Ovary (tissue), 9 donors: ENCODE data around the gene CHRNE. TPM values are rescaled to one million over a fixed set of nuclear protein-coding genes. Genes with fewer than 3 reads are reported as not detected.
A peak's percentile ranks its signal among the peaks of the same experiment; 100 is the strongest.

Source experiments
- DNase-seq, 5 donors: peaks; one replicate each; pipeline ENCODE4 v3.0.0-alpha.2; 2019 to 2020
- H3K27ac ChIP-seq, 2 donors: fragments of 200-600 bp; one replicate each; pipeline versions ENCODE4 v1.5.1 to v1.8.0; 2019 to 2022
- H3K27me3 ChIP-seq: fragments of 200-600 bp; one replicate; pipeline ENCODE4 v1.8.0; 2022
- H3K36me3 ChIP-seq: fragments of 200-600 bp; sonication (generic); one replicate; pipeline ENCODE4 v1.5.1; 2019
- H3K4me1 ChIP-seq: one replicate; pipeline ENCODE4 v1.8.1; 2013; ENCODE audit warnings: mild to moderate bottlenecking, moderate library complexity; ENCODE audit not compliant: insufficient read depth
- H3K4me3 ChIP-seq: fragments of 200-600 bp; sonication (generic); one replicate; pipeline ENCODE4 v1.5.1; 2017
- H3K9me3 ChIP-seq, 2 donors: fragments of 200-600 bp in 1 of 2; sonication (generic) in 1 of 2; one replicate each; pipeline versions ENCODE4 v1.5.1 to v1.8.1; 2013 to 2019; ENCODE audit warnings: mild to moderate bottlenecking in 1 of 2, moderate library complexity in 1 of 2
- CTCF ChIP-seq, 3 donors: fragments of 450-650 bp in 2 of 3; fragments of 200-600 bp in 1 of 3; IDR thresholded peaks; one replicate each; pipeline versions ENCODE4 v1.5.1 to v1.8.0; 2016 to 2022; ENCODE audit warnings: antibody characterized with exemption in 3 of 3, mild to moderate bottlenecking in 1 of 3
- EP300 ChIP-seq: sonication (generic); formaldehyde crosslinking; IDR thresholded peaks from one replicate; pipeline ENCODE4 v1.6.1; 2017; ENCODE audit warnings: antibody characterized with exemption
- POLR2A ChIP-seq: fragments of 450-650 bp; IDR thresholded peaks from one replicate; pipeline ENCODE4 v1.6.1; 2017; ENCODE audit warnings: antibody characterized with exemption, mild to moderate bottlenecking, moderate library complexity
- WGBS, 3 donors: extraction: QIAGEN DNeasy Blood & Tissue Kit in 1 of 3; methylation state at CpG; one replicate each; pipeline versions ENCODE4 v1.1.5 to v1.1.7; 2013 to 2017; 5-methylcytosine and 5-hydroxymethylcytosine counted together
- intact Hi-C, 4 donors: fragments of 100-400 bp; cut with DNase I; formaldehyde crosslinking; loops; one replicate each; pipeline versions ENCODE4 v1.11.0 to v1.15.1; 2022 to 2023
- polyA plus RNA-seq, 2 donors: library from polyadenylated mRNA; stranded (reverse); fragments of 200-250 nt in 1 of 2; fragments of 350-450 nt in 1 of 2; fragmentation: Illumina TruSeq in 1 of 2; extraction: RNeasy Lipid Tissue Mini Kit (QIAGEN cat#74804) in 1 of 2; gene quantifications; one replicate each; pipeline ENCODE4 v1.2.3, GENCODE V29; 2013 to 2014
- total RNA-seq, 7 donors: library from RNA; depleted of rRNA in 2 of 7; stranded (reverse); fragments of >200 nt in 2 of 7; fragmentation: NEBNext Ultra II Directional in 3 of 7; extraction: Animal tissue kit (Norgen Biotek cat#: 25700) in 3 of 7; gene quantifications; one replicate each; pipeline versions ENCODE4 v1.1.0 to v1.2.4, GENCODE V29; 2016 to 2023
- donor health status: DM: no; HTN: no; CAD: no; lungs with moderate emphysema.
- donor health status: DM: no; HTN: no; CAD: no.
- donor health status: Bipolar disorder and iron deficiency.
- donor health status: DM: yes; HTN: yes; CAD: no.
- donor health status: DM: no; HTN: no; CAD: no.
- donor health status: DM: yes; HTN: yes; CAD: no.

The CHRNE gene
- total and polyA plus RNA-seq, 9 donors: 0.34 to 1.4 (median 1.0) TPM

- WGBS, 3 donors: 85 to 89% (median 86%) methylated on average over 18 of the region's 18 CpGs
- intact Hi-C loops: loop anchor here in 2 of 4 donors (5.0 kb wide), 2 partner anchors 45 to 100 kb away; partner anchors contain the start of genes GLTPD2 (in 1 of the 2) and VMO1 (in 1 of the 2)
- Histone ChIP-seq H3K27me3 (no peaks in the 10 kb centered on the region), H3K27ac (no peak overlapping the region), H3K4me3 (no peak overlapping the region), H3K4me1 (no peaks in the 10 kb centered on the region), H3K36me3 (no peaks in the 10 kb centered on the region), H3K9me3 (no peaks in the 10 kb centered on the region)
- no peak for DNase-seq
- TF ChIP-seq POLR2A (no peak), CTCF (IDR thresholded peaks at IDR 0.05) (no peak), EP300 (no peak)
Observed at GRCh38 chr17:4887581-4887980, 15.3 kb downstream of the CHRNE start.

- Histone ChIP-seq H3K4me3 (no peak overlapping the region), H3K27ac (no peak overlapping the region), H3K27me3 (no peaks in the 10 kb centered on the region), H3K4me1 (peaks cover 1% of the 10 kb centered on the region), H3K36me3 (no peaks in the 10 kb centered on the region), H3K9me3 (no peaks in the 10 kb centered on the region)
- 90 to 96% (median 92%) methylated on average over 12 of the region's 12 CpGs for WGBS, 3 donors
- DNase-seq: no peak
- intact Hi-C loops: loop anchor here in 2 of 4 donors (5.0 kb wide), 2 partner anchors 45 to 100 kb away; partner anchors contain the start of genes GLTPD2 (in 1 of the 2) and VMO1 (in 1 of the 2)
- no peak for TF ChIP-seq CTCF (IDR thresholded peaks at IDR 0.05)
Observed at GRCh38 chr17:4886830-4887229, 16.1 kb downstream of the CHRNE start.

- no peak for DNase-seq
- intact Hi-C loops: no loop called here
- H3K36me3 ChIP-seq: no peaks in the 10 kb centered on the region
- no peaks in the 10 kb centered on the region for H3K27me3 ChIP-seq
- H3K4me3 ChIP-seq: no peak overlapping the region
- H3K9me3 ChIP-seq: no peaks in the 10 kb centered on the region
- TF ChIP-seq CTCF (IDR thresholded peaks at IDR 0.05) (no peak), POLR2A (no peak), EP300 (no peak)
- H3K27ac ChIP-seq: no peak overlapping the region
- peaks cover 3% of the 10 kb centered on the region for H3K4me1 ChIP-seq
- WGBS, 3 donors: 95 to 100% (median 96%) methylated on average over 4 of the region's 4 CpGs
Observed at GRCh38 chr17:4884489-4884888, 18.4 kb downstream of the CHRNE start.

- Histone ChIP-seq H3K36me3 (no peaks in the 10 kb centered on the region), H3K27me3 (no peaks in the 10 kb centered on the region), H3K4me1 (peaks cover 3% of the 10 kb centered on the region), H3K27ac (peak overlapping the region in 1 of 2 donors; percentile 24), H3K4me3 (no peak overlapping the region), H3K9me3 (no peaks in the 10 kb centered on the region)
- DNase-seq: peak; percentile 63 to 75 (median 67)
- intact Hi-C loops: loop anchor here in 1 of 4 donors (2.0 kb wide), 1 partner anchor 95 kb away; the partner anchor contains the start of gene VMO1
- 19 to 27% (median 22%) methylated on average over 9 of the region's 9 CpGs for WGBS, 3 donors
- TF ChIP-seq POLR2A (no peak), CTCF (IDR thresholded peaks at IDR 0.05) (peak; percentile 63 to 66 (median 66)), EP300 (no peak)
Observed at GRCh38 chr17:4881761-4882555, 20.9 kb downstream of the CHRNE start.
